SK-N-SH treated with all-trans-retinoic acid at 6 μM for 48 hours (cell line): ENCODE results near the gene UVRAG.

ENCODE experiments used
- ATAC-seq: fragments of 200-7000 bp; cut with Tn5 transposase; 3 replicates; pipeline ENCODE4 v1.9.1; 2020; ENCODE audit warnings: mild to moderate bottlenecking, moderate library complexity
- ARNTL ChIP-seq: fragments of 450-650 bp; formaldehyde crosslinking; IDR thresholded peaks from 2 replicates; pipeline ENCODE4 v1.5.0; 2020; ENCODE audit warnings: low read depth, mild to moderate bottlenecking, moderate library complexity, borderline replicate concordance
- BACH2 ChIP-seq: fragments of 250-450 bp; sonication (Bioruptor Pico); IDR thresholded peaks from 2 replicates; pipeline ENCODE4 v1.9.0; 2021; ENCODE audit warnings: mild to moderate bottlenecking, borderline replicate concordance
- CSDC2 ChIP-seq: fragments of 250-450 bp; sonication (Bioruptor Pico); IDR thresholded peaks from 2 replicates; pipeline ENCODE4 v1.5.0; 2020; ENCODE audit warnings: mild to moderate bottlenecking, moderate library complexity
- ESRRG ChIP-seq: fragments of 250-450 bp; sonication (Bioruptor Pico); IDR thresholded peaks from 2 replicates; pipeline ENCODE4 v1.6.1; 2021; ENCODE audit warnings: mild to moderate bottlenecking
- ISL1 ChIP-seq: fragments of 250-450 bp; sonication (Bioruptor Pico); IDR thresholded peaks from 2 replicates; pipeline ENCODE4 v2.1.2; 2022; ENCODE audit warnings: mild to moderate bottlenecking, moderate library complexity
- OSR1 ChIP-seq: fragments of 250-450 bp; sonication (Bioruptor Pico); IDR thresholded peaks from 2 replicates; pipeline ENCODE4 v1.8.0; 2022; ENCODE audit warnings: moderate library complexity, mild to moderate bottlenecking, inconsistent platforms
- PPARA ChIP-seq: fragments of 250-450 bp; sonication (Bioruptor Pico); IDR thresholded peaks from 2 replicates; pipeline ENCODE4 v1.5.0; 2020; ENCODE audit warnings: mild to moderate bottlenecking, borderline replicate concordance
- RARB ChIP-seq: fragments of 250-450 bp; sonication (Bioruptor Pico); IDR thresholded peaks from 2 replicates; pipeline ENCODE4 v1.8.0; 2021; ENCODE audit warnings: mild to moderate bottlenecking, moderate library complexity
- SNAI2 ChIP-seq: fragments of 250-450 bp; sonication (Bioruptor Pico); IDR thresholded peaks from 2 replicates; pipeline ENCODE4 v1.5.0; 2020; ENCODE audit warnings: mild to moderate bottlenecking, moderate library complexity
- TCF4 ChIP-seq: fragments of 250-450 bp; sonication (Bioruptor Pico); IDR thresholded peaks from 2 replicates; pipeline ENCODE4 v1.8.0; 2021; ENCODE audit warnings: mild to moderate bottlenecking, moderate library complexity, borderline replicate concordance
- TOX ChIP-seq: fragments of 250-450 bp; sonication (Bioruptor Pico); IDR thresholded peaks from 2 replicates; pipeline ENCODE4 v1.8.0; 2021; ENCODE audit warnings: mild to moderate bottlenecking, moderate library complexity, borderline replicate concordance
- TSHZ2 ChIP-seq: fragments of 250-450 bp; sonication (Bioruptor Pico); IDR thresholded peaks from 2 replicates; pipeline ENCODE4 v1.5.0; 2020; ENCODE audit warnings: mild to moderate bottlenecking, moderate library complexity
- ZC3H10 ChIP-seq: fragments of 250-450 bp; sonication (Bioruptor Pico); IDR thresholded peaks from 2 replicates; pipeline ENCODE4 v1.5.1; 2021; ENCODE audit warnings: mild to moderate bottlenecking, moderate library complexity
- ZFP3 ChIP-seq: fragments of 250-450 bp; sonication (Bioruptor Pico); IDR thresholded peaks from 2 replicates; pipeline ENCODE4 v1.5.0; 2020; ENCODE audit warnings: mild to moderate bottlenecking, moderate library complexity
- ZFP30 ChIP-seq: fragments of 450-650 bp; formaldehyde crosslinking; IDR thresholded peaks from 2 replicates; pipeline ENCODE4 v1.5.0; 2022; ENCODE audit warnings: mild to moderate bottlenecking, moderate library complexity
- ZNF565 ChIP-seq: fragments of 450-650 bp; formaldehyde crosslinking; conservative IDR thresholded peaks from 2 replicates; pipeline ENCODE4 v1.5.0; 2020; ENCODE audit warnings: low read depth, mild to moderate bottlenecking, moderate library complexity
- ZNF70 ChIP-seq: fragments of 450-650 bp; formaldehyde crosslinking; IDR thresholded peaks from 2 replicates; pipeline ENCODE4 v1.5.0; 2020; ENCODE audit warnings: mild to moderate bottlenecking, moderate library complexity
- ZNF8 ChIP-seq: fragments of 450-650 bp; formaldehyde crosslinking; IDR thresholded peaks from 2 replicates; pipeline ENCODE4 v1.5.0; 2020; ENCODE audit warnings: mild to moderate bottlenecking, moderate library complexity
- TF ChIP-seq, protein P1 (sequence below): fragments of 250-450 bp; sonication (Bioruptor Pico); IDR thresholded peaks from 2 replicates; pipeline ENCODE4 v1.5.1; 2020; ENCODE audit warnings: low read depth, mild to moderate bottlenecking, moderate library complexity
- TF ChIP-seq, protein P2 (sequence below): fragments of 250-450 bp; sonication (Bioruptor Pico); IDR thresholded peaks from 2 replicates; pipeline ENCODE4 v1.5.1; 2021; ENCODE audit warnings: mild to moderate bottlenecking, moderate library complexity
- TF ChIP-seq, protein P3 (sequence below): fragments of 250-450 bp; sonication (Bioruptor Pico); IDR thresholded peaks from 2 replicates; pipeline ENCODE4 v1.8.0; 2021; ENCODE audit warnings: low read depth, mild to moderate bottlenecking, moderate library complexity, borderline replicate concordance
- TF ChIP-seq, protein P4 (sequence below): fragments of 250-450 bp; sonication (Bioruptor Pico); IDR thresholded peaks from 2 replicates; pipeline ENCODE4 v1.8.0; 2020; ENCODE audit warnings: mild to moderate bottlenecking, moderate library complexity, borderline replicate concordance

Gene UVRAG

DNA sequence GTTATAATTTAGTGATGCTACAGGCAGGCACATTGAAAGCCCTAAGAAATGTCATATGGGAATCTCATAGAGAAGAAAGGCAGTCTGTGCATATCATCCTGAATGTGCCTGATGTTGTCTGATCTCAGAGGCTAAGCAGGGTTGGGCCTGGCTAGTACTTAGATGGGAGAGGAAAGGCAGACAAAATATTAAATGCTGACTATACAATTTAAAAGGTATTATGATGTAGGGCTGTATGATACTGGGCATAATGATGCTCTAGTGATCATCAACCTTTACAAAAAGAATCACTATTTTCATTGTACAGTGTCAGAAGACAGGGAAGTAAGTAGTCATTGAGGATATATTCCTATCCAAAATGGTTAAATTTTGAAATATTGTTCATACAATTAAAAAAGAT is 119.8 kb downstream of the UVRAG start:
- ATAC-seq = no peak
- TF ChIP-seq RARB (CRISPR knock-in tag) (no peak), SNAI2 (CRISPR knock-in tag) (no peak), ZNF8 (no peak), OSR1 (CRISPR knock-in tag) (no peak), ZNF565 (CRISPR knock-in tag) (no peak), PPARA (CRISPR knock-in tag) (no peak), TOX (CRISPR knock-in tag) (no peak), ZNF70 (CRISPR knock-in tag) (no peak), ZC3H10 (CRISPR knock-in tag) (no peak), ARNTL (CRISPR knock-in tag) (no peak), ZFP3 (no peak), TCF4 (CRISPR knock-in tag) (no peak)
- TF ChIP-seq, protein P1, sequence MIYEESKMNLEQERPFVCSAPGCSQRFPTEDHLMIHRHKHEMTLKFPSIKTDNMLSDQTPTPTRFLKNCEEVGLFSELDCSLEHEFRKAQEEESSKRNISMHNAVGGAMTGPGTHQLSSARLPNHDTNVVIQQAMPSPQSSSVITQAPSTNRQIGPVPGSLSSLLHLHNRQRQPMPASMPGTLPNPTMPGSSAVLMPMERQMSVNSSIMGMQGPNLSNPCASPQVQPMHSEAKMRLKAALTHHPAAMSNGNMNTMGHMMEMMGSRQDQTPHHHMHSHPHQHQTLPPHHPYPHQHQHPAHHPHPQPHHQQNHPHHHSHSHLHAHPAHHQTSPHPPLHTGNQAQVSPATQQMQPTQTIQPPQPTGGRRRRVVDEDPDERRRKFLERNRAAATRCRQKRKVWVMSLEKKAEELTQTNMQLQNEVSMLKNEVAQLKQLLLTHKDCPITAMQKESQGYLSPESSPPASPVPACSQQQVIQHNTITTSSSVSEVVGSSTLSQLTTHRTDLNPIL (CRISPR knock-in tag) = no peak
- TF ChIP-seq, protein P2, sequence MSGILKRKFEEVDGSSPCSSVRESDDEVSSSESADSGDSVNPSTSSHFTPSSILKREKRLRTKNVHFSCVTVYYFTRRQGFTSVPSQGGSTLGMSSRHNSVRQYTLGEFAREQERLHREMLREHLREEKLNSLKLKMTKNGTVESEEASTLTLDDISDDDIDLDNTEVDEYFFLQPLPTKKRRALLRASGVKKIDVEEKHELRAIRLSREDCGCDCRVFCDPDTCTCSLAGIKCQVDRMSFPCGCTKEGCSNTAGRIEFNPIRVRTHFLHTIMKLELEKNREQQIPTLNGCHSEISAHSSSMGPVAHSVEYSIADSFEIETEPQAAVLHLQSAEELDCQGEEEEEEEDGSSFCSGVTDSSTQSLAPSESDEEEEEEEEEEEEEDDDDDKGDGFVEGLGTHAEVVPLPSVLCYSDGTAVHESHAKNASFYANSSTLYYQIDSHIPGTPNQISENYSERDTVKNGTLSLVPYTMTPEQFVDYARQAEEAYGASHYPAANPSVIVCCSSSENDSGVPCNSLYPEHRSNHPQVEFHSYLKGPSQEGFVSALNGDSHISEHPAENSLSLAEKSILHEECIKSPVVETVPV (CRISPR knock-in tag) = no peak
- TF ChIP-seq, protein P3, sequence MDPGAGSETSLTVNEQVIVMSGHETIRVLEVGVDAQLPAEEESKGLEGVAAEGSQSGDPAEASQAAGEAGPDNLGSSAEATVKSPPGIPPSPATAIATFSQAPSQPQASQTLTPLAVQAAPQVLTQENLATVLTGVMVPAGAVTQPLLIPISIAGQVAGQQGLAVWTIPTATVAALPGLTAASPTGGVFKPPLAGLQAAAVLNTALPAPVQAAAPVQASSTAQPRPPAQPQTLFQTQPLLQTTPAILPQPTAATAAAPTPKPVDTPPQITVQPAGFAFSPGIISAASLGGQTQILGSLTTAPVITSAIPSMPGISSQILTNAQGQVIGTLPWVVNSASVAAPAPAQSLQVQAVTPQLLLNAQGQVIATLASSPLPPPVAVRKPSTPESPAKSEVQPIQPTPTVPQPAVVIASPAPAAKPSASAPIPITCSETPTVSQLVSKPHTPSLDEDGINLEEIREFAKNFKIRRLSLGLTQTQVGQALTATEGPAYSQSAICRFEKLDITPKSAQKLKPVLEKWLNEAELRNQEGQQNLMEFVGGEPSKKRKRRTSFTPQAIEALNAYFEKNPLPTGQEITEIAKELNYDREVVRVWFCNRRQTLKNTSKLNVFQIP = no peak

- TF ChIP-seq, protein P2 (CRISPR knock-in tag) = no peak
- peak; percentile 37; the same call in 1 of the 2 replicates for TF ChIP-seq TOX (CRISPR knock-in tag)
- ATAC-seq = peak; percentile 93
Measured at GRCh38 chr11:75938543-75938942, 123.5 kb downstream of the UVRAG start.

GRCh38 chr11:75939516-75939915 is 124.5 kb downstream of the UVRAG start:
- no peak for ATAC-seq
- TF ChIP-seq, protein P3 = no peak
- TF ChIP-seq CSDC2 (CRISPR knock-in tag) (no peak), ZNF565 (CRISPR knock-in tag) (no peak), OSR1 (CRISPR knock-in tag) (no peak), PPARA (CRISPR knock-in tag) (no peak), TSHZ2 (CRISPR knock-in tag) (no peak), TCF4 (CRISPR knock-in tag) (no peak), ZC3H10 (CRISPR knock-in tag) (no peak), ISL1 (CRISPR knock-in tag) (no peak), BACH2 (no peak), ESRRG (no peak), TOX (CRISPR knock-in tag) (no peak), RARB (CRISPR knock-in tag) (no peak), ZNF70 (CRISPR knock-in tag) (no peak), ZFP3 (no peak), ZFP30 (CRISPR knock-in tag) (no peak), ZNF8 (no peak)
- TF ChIP-seq, protein P4, sequence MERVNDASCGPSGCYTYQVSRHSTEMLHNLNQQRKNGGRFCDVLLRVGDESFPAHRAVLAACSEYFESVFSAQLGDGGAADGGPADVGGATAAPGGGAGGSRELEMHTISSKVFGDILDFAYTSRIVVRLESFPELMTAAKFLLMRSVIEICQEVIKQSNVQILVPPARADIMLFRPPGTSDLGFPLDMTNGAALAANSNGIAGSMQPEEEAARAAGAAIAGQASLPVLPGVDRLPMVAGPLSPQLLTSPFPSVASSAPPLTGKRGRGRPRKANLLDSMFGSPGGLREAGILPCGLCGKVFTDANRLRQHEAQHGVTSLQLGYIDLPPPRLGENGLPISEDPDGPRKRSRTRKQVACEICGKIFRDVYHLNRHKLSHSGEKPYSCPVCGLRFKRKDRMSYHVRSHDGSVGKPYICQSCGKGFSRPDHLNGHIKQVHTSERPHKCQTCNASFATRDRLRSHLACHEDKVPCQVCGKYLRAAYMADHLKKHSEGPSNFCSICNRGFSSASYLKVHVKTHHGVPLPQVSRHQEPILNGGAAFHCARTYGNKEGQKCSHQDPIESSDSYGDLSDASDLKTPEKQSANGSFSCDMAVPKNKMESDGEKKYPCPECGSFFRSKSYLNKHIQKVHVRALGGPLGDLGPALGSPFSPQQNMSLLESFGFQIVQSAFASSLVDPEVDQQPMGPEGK (CRISPR knock-in tag) = no peak
- TF ChIP-seq, protein P2 (CRISPR knock-in tag) = no peak
